Measurements from ENCODE around the gene RARB. TPM values are rescaled to one million over a fixed set of nuclear protein-coding genes. Genes with fewer than 3 reads are reported as not detected.

RARB gene
- total and polyA plus RNA-seq, 9 of the 15 experiments (the other 6 are each of a cell fraction or from before 2014, with no cell fraction given) = 0.15 to 1.3 (median 0.27) TPM

DNA sequence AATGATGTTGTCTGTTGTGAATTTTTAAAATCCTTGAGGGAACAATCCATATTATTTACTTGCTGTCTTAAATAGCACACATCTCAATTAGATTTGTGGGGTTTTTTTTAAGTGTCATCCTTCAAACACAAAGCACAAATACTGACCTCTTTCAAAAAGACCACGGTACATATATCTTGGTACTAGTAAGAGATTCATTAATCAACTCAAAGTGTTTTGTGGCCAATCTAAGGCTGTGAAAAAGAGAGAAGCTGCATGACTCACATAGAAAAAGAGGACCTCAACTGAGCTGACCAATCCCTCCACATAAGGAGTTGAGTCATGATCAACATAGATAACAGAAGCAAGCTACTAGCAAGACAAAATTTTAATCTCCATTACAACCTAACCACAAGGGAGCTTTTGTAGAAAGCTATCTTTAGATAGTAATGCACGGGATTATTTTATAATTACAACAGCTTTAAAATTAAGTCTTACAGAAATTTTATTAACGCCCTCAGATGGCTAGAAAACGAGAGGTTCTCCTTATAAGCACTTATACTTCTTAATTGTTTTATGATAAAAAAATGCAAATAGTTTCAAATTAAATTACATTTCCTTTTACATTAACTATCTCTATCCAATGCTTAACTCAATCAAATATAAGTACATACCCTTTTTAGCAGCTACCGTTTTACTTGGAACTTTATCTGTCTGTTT, 176.2 kb downstream of the RARB start (continued):
- TF ChIP-seq, protein P1, sequence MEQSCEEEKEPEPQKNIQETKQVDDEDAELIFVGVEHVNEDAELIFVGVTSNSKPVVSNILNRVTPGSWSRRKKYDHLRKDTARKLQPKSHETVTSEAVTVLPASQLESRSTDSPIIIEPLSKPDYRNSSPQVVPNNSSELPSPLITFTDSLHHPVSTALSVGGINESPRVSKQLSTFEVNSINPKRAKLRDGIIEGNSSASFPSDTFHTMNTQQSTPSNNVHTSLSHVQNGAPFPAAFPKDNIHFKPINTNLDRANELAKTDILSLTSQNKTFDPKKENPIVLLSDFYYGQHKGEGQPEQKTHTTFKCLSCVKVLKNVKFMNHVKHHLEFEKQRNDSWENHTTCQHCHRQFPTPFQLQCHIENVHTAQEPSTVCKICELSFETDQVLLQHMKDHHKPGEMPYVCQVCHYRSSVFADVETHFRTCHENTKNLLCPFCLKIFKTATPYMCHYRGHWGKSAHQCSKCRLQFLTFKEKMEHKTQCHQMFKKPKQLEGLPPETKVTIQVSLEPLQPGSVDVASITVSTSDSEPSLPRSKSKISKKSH (CRISPR knock-in tag; IDR thresholded peaks at IDR 0.05) = no peak
- TF ChIP-seq, protein P2, sequence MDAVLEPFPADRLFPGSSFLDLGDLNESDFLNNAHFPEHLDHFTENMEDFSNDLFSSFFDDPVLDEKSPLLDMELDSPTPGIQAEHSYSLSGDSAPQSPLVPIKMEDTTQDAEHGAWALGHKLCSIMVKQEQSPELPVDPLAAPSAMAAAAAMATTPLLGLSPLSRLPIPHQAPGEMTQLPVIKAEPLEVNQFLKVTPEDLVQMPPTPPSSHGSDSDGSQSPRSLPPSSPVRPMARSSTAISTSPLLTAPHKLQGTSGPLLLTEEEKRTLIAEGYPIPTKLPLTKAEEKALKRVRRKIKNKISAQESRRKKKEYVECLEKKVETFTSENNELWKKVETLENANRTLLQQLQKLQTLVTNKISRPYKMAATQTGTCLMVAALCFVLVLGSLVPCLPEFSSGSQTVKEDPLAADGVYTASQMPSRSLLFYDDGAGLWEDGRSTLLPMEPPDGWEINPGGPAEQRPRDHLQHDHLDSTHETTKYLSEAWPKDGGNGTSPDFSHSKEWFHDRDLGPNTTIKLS (IDR thresholded peaks at IDR 0.05; ENCODE audit: borderline replicate concordance, low read depth) = no peak
- TF ChIP-seq HDAC2 (IDR thresholded peaks at IDR 0.05) = peak; percentile 30; the same call in 1 of the 2 replicates
- TF ChIP-seq KLF1 (tag; IDR thresholded peaks at IDR 0.05) = no peak
- TF ChIP-seq NFE2L1 (tag; IDR thresholded peaks at IDR 0.05; ENCODE audit: borderline replicate concordance, low read depth) = no peak; the same call in 1 of the 2 replicates
- TF ChIP-seq, protein P3, sequence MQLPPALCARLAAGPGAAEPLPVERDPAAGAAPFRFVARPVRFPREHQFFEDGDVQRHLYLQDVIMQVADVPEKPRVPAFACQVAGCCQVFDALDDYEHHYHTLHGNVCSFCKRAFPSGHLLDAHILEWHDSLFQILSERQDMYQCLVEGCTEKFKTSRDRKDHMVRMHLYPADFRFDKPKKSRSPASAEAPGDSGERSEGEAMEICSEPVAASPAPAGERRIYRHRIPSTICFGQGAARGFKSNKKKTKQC (CRISPR knock-in tag; IDR thresholded peaks at IDR 0.05) = no peak
- TF ChIP-seq ZNF586 (CRISPR knock-in tag; conservative IDR thresholded peaks at IDR 0.05) = no peak
- no peak for TF ChIP-seq YY1 (IDR thresholded peaks at IDR 0.05; ENCODE audit: borderline replicate concordance in 1 of 3, control insufficient read depth in 1 of 3, extremely low read depth in 1 of 3, insufficient read depth in 3 of 3, insufficient read length in 1 of 3, insufficient replicate concordance in 2 of 3, low read depth in 1 of 3, low read length in 2 of 3)
- peak; percentile 45; the same call in 1 of the 2 replicates for TF ChIP-seq CREM (IDR thresholded peaks at IDR 0.05; ENCODE audit: low read depth)
- TF ChIP-seq ZNF224 (CRISPR knock-in tag; IDR thresholded peaks at IDR 0.05) = no peak
- TF ChIP-seq TCF7L2 (IDR thresholded peaks at IDR 0.05; ENCODE audit: low read depth, low read length) = no peak
- TF ChIP-seq PYGO2 (tag; IDR thresholded peaks at IDR 0.05) = no peak
- no peak for TF ChIP-seq SAP30 (IDR thresholded peaks at IDR 0.05; ENCODE audit: borderline replicate concordance, insufficient read depth, low read depth, low read length, poor library complexity, severe bottlenecking)
- TF ChIP-seq, protein P4, sequence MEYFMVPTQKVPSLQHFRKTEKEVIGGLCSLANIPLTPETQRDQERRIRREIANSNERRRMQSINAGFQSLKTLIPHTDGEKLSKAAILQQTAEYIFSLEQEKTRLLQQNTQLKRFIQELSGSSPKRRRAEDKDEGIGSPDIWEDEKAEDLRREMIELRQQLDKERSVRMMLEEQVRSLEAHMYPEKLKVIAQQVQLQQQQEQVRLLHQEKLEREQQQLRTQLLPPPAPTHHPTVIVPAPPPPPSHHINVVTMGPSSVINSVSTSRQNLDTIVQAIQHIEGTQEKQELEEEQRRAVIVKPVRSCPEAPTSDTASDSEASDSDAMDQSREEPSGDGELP (CRISPR knock-in tag; IDR thresholded peaks at IDR 0.05; ENCODE audit: borderline replicate concordance) = no peak
- no peak for TF ChIP-seq ELF4 (CRISPR knock-in tag; IDR thresholded peaks at IDR 0.05)
- TF ChIP-seq, protein P5, sequence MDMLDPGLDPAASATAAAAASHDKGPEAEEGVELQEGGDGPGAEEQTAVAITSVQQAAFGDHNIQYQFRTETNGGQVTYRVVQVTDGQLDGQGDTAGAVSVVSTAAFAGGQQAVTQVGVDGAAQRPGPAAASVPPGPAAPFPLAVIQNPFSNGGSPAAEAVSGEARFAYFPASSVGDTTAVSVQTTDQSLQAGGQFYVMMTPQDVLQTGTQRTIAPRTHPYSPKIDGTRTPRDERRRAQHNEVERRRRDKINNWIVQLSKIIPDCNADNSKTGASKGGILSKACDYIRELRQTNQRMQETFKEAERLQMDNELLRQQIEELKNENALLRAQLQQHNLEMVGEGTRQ (CRISPR knock-in tag; IDR thresholded peaks at IDR 0.05) = no peak
- peak in 1 of 2 experiments; percentile 57; a peak in 2 of 4 replicates for TF ChIP-seq RCOR1 (IDR thresholded peaks at IDR 0.05; ENCODE audit: borderline replicate concordance in 1 of 2, low read depth in 2 of 2, low read length in 2 of 2)
- TF ChIP-seq FOXM1 (IDR thresholded peaks at IDR 0.05; ENCODE audit: low read depth) = peak; percentile 24; the same call in 1 of the 2 replicates
- no peak for TF ChIP-seq FOXM1 (CRISPR knock-in tag; IDR thresholded peaks at IDR 0.05; ENCODE audit: low read depth)
- no peak for TF ChIP-seq BCL6 (CRISPR knock-in tag; IDR thresholded peaks at IDR 0.05)
- TF ChIP-seq ZNF79 (CRISPR knock-in tag; IDR thresholded peaks at IDR 0.05; ENCODE audit: low read depth) = no peak
- no peak for TF ChIP-seq ZNF785 (CRISPR knock-in tag; IDR thresholded peaks at IDR 0.05)

Data from K562 (cell line).